ENCODE results near the gene FXYD3.

DNA sequence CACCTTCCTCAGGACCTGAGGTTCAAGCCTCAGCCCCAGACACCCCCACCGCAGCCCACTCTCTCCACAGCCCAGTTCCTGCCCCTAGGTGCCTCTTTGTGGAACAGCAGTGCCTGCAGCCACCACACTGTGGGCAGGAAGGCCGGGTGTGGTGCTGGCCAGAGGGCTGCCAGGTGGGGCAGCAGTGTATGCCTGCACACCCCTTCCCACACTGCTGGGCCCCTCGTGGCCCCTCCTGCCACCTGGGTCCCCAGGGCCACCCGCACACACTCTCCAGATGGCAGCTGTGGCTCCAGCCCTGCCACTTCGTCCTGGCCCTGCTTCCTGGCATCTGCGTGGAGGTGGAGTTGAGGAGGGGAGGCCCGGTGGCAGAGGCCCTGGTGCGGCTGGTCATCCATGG is 39.0 kb upstream of the FXYD3 start:
- no peak for TF ChIP-seq POLR2A (IDR thresholded peaks at IDR 0.05; ENCODE audit: borderline replicate concordance, extremely low read depth, insufficient read depth, insufficient read length)
- TF ChIP-seq CBX3 (IDR thresholded peaks at IDR 0.05; ENCODE audit: low read depth): no peak
- TF ChIP-seq, protein P1, sequence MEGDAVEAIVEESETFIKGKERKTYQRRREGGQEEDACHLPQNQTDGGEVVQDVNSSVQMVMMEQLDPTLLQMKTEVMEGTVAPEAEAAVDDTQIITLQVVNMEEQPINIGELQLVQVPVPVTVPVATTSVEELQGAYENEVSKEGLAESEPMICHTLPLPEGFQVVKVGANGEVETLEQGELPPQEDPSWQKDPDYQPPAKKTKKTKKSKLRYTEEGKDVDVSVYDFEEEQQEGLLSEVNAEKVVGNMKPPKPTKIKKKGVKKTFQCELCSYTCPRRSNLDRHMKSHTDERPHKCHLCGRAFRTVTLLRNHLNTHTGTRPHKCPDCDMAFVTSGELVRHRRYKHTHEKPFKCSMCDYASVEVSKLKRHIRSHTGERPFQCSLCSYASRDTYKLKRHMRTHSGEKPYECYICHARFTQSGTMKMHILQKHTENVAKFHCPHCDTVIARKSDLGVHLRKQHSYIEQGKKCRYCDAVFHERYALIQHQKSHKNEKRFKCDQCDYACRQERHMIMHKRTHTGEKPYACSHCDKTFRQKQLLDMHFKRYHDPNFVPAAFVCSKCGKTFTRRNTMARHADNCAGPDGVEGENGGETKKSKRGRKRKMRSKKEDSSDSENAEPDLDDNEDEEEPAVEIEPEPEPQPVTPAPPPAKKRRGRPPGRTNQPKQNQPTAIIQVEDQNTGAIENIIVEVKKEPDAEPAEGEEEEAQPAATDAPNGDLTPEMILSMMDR (IDR thresholded peaks at IDR 0.05 in 2 of 3, conservative IDR thresholded peaks at IDR 0.05 in 1 of 3; ENCODE audit: borderline replicate concordance in 1 of 3, insufficient read depth in 1 of 3, low read depth in 2 of 3, low read length in 2 of 3): no peak
- TF ChIP-seq SIN3A (IDR thresholded peaks at IDR 0.05; ENCODE audit: low read depth): no peak
- TF ChIP-seq, protein P2, sequence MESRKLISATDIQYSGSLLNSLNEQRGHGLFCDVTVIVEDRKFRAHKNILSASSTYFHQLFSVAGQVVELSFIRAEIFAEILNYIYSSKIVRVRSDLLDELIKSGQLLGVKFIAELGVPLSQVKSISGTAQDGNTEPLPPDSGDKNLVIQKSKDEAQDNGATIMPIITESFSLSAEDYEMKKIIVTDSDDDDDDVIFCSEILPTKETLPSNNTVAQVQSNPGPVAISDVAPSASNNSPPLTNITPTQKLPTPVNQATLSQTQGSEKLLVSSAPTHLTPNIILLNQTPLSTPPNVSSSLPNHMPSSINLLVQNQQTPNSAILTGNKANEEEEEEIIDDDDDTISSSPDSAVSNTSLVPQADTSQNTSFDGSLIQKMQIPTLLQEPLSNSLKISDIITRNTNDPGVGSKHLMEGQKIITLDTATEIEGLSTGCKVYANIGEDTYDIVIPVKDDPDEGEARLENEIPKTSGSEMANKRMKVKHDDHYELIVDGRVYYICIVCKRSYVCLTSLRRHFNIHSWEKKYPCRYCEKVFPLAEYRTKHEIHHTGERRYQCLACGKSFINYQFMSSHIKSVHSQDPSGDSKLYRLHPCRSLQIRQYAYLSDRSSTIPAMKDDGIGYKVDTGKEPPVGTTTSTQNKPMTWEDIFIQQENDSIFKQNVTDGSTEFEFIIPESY (IDR thresholded peaks at IDR 0.05; ENCODE audit: extremely low read depth, insufficient replicate concordance, low read length): no peak
- TF ChIP-seq, protein P3, sequence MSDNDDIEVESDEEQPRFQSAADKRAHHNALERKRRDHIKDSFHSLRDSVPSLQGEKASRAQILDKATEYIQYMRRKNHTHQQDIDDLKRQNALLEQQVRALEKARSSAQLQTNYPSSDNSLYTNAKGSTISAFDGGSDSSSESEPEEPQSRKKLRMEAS (IDR thresholded peaks at IDR 0.05): no peak
- TF ChIP-seq RAD21 (IDR thresholded peaks at IDR 0.05; ENCODE audit: low read depth): no peak
- no peak for TF ChIP-seq EZH2 (IDR thresholded peaks at IDR 0.05)
- TF ChIP-seq POLR2AphosphoS5 (IDR thresholded peaks at IDR 0.05; ENCODE audit: low read depth, low read length): no peak
- TF ChIP-seq, protein P4, sequence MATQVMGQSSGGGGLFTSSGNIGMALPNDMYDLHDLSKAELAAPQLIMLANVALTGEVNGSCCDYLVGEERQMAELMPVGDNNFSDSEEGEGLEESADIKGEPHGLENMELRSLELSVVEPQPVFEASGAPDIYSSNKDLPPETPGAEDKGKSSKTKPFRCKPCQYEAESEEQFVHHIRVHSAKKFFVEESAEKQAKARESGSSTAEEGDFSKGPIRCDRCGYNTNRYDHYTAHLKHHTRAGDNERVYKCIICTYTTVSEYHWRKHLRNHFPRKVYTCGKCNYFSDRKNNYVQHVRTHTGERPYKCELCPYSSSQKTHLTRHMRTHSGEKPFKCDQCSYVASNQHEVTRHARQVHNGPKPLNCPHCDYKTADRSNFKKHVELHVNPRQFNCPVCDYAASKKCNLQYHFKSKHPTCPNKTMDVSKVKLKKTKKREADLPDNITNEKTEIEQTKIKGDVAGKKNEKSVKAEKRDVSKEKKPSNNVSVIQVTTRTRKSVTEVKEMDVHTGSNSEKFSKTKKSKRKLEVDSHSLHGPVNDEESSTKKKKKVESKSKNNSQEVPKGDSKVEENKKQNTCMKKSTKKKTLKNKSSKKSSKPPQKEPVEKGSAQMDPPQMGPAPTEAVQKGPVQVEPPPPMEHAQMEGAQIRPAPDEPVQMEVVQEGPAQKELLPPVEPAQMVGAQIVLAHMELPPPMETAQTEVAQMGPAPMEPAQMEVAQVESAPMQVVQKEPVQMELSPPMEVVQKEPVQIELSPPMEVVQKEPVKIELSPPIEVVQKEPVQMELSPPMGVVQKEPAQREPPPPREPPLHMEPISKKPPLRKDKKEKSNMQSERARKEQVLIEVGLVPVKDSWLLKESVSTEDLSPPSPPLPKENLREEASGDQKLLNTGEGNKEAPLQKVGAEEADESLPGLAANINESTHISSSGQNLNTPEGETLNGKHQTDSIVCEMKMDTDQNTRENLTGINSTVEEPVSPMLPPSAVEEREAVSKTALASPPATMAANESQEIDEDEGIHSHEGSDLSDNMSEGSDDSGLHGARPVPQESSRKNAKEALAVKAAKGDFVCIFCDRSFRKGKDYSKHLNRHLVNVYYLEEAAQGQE (IDR thresholded peaks at IDR 0.05; ENCODE audit: low read depth): no peak
- no peak for TF ChIP-seq ELF1 (IDR thresholded peaks at IDR 0.05; ENCODE audit: borderline replicate concordance, low read depth)
- no peak for TF ChIP-seq EGR1 (IDR thresholded peaks at IDR 0.05; ENCODE audit: low read depth)
- no peak for TF ChIP-seq EZH2phosphoT487 (IDR thresholded peaks at IDR 0.05; ENCODE audit: borderline replicate concordance)

Measured in HCT116 (cell line).